Measurements from ENCODE around the gene LDLRAD1. TPM values are rescaled to one million over a fixed set of nuclear protein-coding genes. Genes with fewer than 3 reads are reported as not detected.

The LDLRAD1 gene
- total RNA-seq, 1 experiment from 2014 or later: not detected

DNA sequence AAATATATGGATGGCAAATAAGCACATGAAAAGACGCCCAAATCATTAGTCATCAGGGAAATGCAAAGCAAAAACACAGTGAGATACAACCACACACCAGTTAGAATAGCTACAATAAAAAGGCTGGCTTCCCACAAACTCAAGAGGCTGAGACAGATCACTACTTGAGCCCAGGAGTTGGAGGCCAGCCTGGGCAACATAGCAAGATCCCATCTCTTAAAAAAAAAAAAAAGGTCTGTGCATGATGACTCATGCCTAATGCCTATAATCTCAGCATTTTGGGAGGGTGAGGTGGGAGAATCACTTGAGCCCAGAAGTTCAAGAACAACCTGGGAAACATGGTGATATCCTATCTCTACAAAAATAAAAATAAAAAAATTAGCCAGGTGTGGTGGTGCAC lies 19.8 kb downstream of the LDLRAD1 start:
- Histone ChIP-seq H3K9ac (ENCODE audit: extremely low read depth, insufficient read length, low read length) (no peak overlapping the region), H3K79me1 (ENCODE audit: insufficient read depth, low read depth, low read length, poor library complexity, severe bottlenecking) (no peaks in the 10 kb centered on the region), H3K4me1 (ENCODE audit: insufficient read depth, low read length) (no peaks in the 10 kb centered on the region), H4K5ac (ENCODE audit: insufficient read length, low read depth, low read length) (no peak overlapping the region), H2BK120ac (ENCODE audit: low read depth, low read length, poor library complexity, severe bottlenecking) (no peak overlapping the region), H2BK15ac (ENCODE audit: low read depth, low read length) (no peak overlapping the region), H2BK12ac (ENCODE audit: insufficient read length, low read depth, low read length) (no peak overlapping the region), H4K91ac (ENCODE audit: insufficient read length, low read depth, low read length) (no peak overlapping the region), H3K56ac (ENCODE audit: insufficient read length, low read depth, low read length) (no peak overlapping the region), H2AK5ac (ENCODE audit: insufficient read length, low read length) (no peak overlapping the region), H3K18ac (ENCODE audit: insufficient read length, low read depth, low read length) (no peak overlapping the region), H3K79me2 (ENCODE audit: insufficient read depth, low read length) (no peaks in the 10 kb centered on the region), H4K8ac (replicated peaks; ENCODE audit: insufficient read length, low read depth, low read length) (no peak overlapping the region), H3K9me3 (ENCODE audit: control insufficient read depth, low read depth, low read length) (no peaks in the 10 kb centered on the region), H3K27me3 (ENCODE audit: insufficient read depth, low read length) (no peaks in the 10 kb centered on the region), H2BK5ac (ENCODE audit: insufficient read length, low read length) (no peak overlapping the region), H4K20me1 (ENCODE audit: control insufficient read depth, insufficient read depth, insufficient read length) (no peaks in the 10 kb centered on the region), H3K27ac (ENCODE audit: insufficient read length, low read depth, low read length) (no peak overlapping the region), H3K23ac (ENCODE audit: insufficient read length, low read depth, low read length) (no peak overlapping the region), H3K14ac (ENCODE audit: insufficient read depth, low read length) (no peak overlapping the region), H3K4ac (ENCODE audit: low read depth, low read length) (no peak overlapping the region), H3K4me2 (ENCODE audit: insufficient read depth, insufficient read length, low read length) (no peak overlapping the region), H2BK20ac (ENCODE audit: low read depth, low read length, poor library complexity, severe bottlenecking) (no peak overlapping the region), H2AFZ (ENCODE audit: low read length) (no peak overlapping the region), H3K23me2 (ENCODE audit: insufficient read length, low read depth, low read length, poor library complexity, severe bottlenecking) (no peaks in the 10 kb centered on the region), H3T11ph (ENCODE audit: low read length) (no peak overlapping the region)
- H3K36me3 Mint-ChIP-seq (ENCODE audit: insufficient read depth in 1 of 3, low read depth in 3 of 3): no peaks in the 10 kb centered on the region; a peak in 1 of 7 replicates
- H3K4me3 Mint-ChIP-seq: no peak overlapping the region
- no peaks in the 10 kb centered on the region for H3K4me1 Mint-ChIP-seq
- DNase-seq: no peak
- peaks cover 3 to 4% of the 10 kb centered on the region in 2 experiments; a peak in 3 of 5 replicates for H3K9me3 Mint-ChIP-seq
- no CpG with 5 or more reads among the region's 1 CpG for WGBS (ENCODE audit: extremely low coverage, insufficient read length, low lambda C conversion rate)
- H3K27me3 Mint-ChIP-seq (ENCODE audit: low read depth): peaks cover 13% of the 10 kb centered on the region
- TF ChIP-seq, protein P1, sequence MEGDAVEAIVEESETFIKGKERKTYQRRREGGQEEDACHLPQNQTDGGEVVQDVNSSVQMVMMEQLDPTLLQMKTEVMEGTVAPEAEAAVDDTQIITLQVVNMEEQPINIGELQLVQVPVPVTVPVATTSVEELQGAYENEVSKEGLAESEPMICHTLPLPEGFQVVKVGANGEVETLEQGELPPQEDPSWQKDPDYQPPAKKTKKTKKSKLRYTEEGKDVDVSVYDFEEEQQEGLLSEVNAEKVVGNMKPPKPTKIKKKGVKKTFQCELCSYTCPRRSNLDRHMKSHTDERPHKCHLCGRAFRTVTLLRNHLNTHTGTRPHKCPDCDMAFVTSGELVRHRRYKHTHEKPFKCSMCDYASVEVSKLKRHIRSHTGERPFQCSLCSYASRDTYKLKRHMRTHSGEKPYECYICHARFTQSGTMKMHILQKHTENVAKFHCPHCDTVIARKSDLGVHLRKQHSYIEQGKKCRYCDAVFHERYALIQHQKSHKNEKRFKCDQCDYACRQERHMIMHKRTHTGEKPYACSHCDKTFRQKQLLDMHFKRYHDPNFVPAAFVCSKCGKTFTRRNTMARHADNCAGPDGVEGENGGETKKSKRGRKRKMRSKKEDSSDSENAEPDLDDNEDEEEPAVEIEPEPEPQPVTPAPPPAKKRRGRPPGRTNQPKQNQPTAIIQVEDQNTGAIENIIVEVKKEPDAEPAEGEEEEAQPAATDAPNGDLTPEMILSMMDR (conservative IDR thresholded peaks at IDR 0.05): no peak
- H3K27ac Mint-ChIP-seq: no peak overlapping the region

Measured in H9 (cell line).